Left ventricle myocardium inferior (tissue), 1 donor: Measurements from ENCODE around the gene TRIM37. TPM values are rescaled to one million over a fixed set of nuclear protein-coding genes. Genes with fewer than 3 reads are reported as not detected.

Experiments
- DNase-seq: peaks from one replicate; pipeline ENCODE4 v3.0.0-alpha.2; 2020
- H3K27ac ChIP-seq: fragments of 200-600 bp; replicated peaks from 2 replicates; pipeline ENCODE4 v1.8.0; 2021
- H3K27me3 ChIP-seq: fragments of 200-600 bp; 2 replicates; pipeline ENCODE4 v1.8.0; 2021; ENCODE audit warnings: low read depth
- H3K36me3 ChIP-seq: fragments of 200-600 bp; 2 replicates; pipeline ENCODE4 v1.8.0; 2021
- H3K4me1 ChIP-seq: fragments of 200-600 bp; 2 replicates; pipeline ENCODE4 v1.8.0; 2021
- H3K4me3 ChIP-seq: fragments of 200-600 bp; 2 replicates; pipeline ENCODE4 v1.8.0; 2021; ENCODE audit warnings: mild to moderate bottlenecking, moderate library complexity
- H3K9me3 ChIP-seq: fragments of 200-600 bp; replicated peaks from 2 replicates; pipeline ENCODE4 v1.8.0; 2021
- intact Hi-C: fragments of 100-400 bp; cut with micrococcal nuclease; formaldehyde crosslinking; loops from one replicate; pipeline ENCODE4 v1.11.0; 2022
- total RNA-seq: library from RNA; stranded (reverse); fragmentation: NEBNext Ultra II Directional; extraction: Animal tissue kit (Norgen Biotek cat#: 25700); gene quantifications from one replicate; pipeline ENCODE4 v1.2.1, GENCODE V29; 2021
- TF ChIP-seq, protein P1 (sequence below): fragments of 200-600 bp; IDR thresholded peaks from 2 replicates; pipeline ENCODE4 v1.8.0; 2021; ENCODE audit warnings: antibody characterized with exemption, mild to moderate bottlenecking, borderline replicate concordance
- donor health status: DM: no; HTN: yes; CAD: no; lungs with severe emphysema.

Gene TRIM37
- total RNA-seq, 1 donor from 2014 or later: 20.9 TPM

DNA sequence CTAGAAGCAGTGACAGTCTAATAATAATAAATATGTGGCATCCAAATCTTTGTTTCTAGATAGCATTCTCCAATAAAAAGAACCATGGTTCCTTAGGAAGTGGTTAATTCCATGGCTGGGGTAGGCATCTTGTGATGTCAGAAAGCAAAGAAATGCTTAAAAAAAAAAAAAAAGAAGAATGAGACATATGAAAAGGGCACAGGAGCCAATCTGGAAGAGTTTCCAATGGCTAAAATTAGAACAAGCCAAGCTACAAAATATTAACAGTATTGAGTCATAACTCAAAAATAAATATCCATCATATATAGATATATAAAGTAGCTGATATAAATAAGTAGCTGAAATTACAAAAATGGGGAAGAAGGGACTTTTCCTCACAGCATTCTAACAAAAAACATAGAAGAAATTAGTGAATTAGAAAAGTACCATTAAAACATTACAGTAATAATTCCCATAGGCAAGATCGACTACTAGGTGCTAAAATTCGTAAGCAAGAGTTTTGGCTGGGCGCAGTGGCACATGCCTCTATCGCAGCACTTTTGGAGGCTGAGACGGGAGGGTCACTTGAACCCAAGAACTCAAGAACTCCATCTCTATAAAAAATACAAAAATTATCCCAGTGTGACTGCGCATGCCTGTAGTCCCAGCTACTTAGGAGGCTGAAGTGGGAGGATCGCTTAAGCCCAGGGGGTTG lies 111.3 kb downstream of the TRIM37 start:
- Histone ChIP-seq H3K36me3 (peaks cover 30% of the 10 kb centered on the region), H3K9me3 (no peaks in the 10 kb centered on the region), H3K27me3 (no peaks in the 10 kb centered on the region), H3K27ac (no peak overlapping the region), H3K4me3 (no peak overlapping the region), H3K4me1 (peaks cover 23% of the 10 kb centered on the region)
- intact Hi-C loops: no loop called here
- TF ChIP-seq, protein P1, sequence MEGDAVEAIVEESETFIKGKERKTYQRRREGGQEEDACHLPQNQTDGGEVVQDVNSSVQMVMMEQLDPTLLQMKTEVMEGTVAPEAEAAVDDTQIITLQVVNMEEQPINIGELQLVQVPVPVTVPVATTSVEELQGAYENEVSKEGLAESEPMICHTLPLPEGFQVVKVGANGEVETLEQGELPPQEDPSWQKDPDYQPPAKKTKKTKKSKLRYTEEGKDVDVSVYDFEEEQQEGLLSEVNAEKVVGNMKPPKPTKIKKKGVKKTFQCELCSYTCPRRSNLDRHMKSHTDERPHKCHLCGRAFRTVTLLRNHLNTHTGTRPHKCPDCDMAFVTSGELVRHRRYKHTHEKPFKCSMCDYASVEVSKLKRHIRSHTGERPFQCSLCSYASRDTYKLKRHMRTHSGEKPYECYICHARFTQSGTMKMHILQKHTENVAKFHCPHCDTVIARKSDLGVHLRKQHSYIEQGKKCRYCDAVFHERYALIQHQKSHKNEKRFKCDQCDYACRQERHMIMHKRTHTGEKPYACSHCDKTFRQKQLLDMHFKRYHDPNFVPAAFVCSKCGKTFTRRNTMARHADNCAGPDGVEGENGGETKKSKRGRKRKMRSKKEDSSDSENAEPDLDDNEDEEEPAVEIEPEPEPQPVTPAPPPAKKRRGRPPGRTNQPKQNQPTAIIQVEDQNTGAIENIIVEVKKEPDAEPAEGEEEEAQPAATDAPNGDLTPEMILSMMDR: no peak
- DNase-seq: no peak

DNA sequence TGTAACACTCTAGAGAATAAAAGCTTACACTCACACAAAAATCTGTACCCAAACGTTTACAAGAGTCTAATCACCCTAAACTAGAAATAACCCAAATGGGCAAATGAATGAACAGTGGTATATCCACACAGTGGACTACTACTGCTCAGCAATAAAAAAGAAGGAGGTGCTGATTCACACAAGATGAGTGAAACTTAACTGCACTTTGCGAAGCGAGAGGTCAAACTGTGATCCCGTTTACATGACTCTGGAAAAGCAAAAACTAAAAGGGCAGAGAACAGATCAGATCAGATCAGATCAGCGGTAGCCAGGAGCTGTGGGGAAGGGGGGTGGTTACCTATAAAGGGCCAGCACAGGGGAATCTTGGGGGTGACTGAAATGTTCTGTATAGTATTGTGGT lies 113.4 kb downstream of the TRIM37 start:
- Histone ChIP-seq H3K27me3 (no peaks in the 10 kb centered on the region), H3K36me3 (peaks cover 10% of the 10 kb centered on the region), H3K27ac (peak overlapping the region; percentile 40), H3K9me3 (no peaks in the 10 kb centered on the region), H3K4me3 (no peak overlapping the region), H3K4me1 (peaks cover 23% of the 10 kb centered on the region)
- intact Hi-C loops: no loop called here
- DNase-seq: no peak
- TF ChIP-seq, protein P1: no peak

DNA sequence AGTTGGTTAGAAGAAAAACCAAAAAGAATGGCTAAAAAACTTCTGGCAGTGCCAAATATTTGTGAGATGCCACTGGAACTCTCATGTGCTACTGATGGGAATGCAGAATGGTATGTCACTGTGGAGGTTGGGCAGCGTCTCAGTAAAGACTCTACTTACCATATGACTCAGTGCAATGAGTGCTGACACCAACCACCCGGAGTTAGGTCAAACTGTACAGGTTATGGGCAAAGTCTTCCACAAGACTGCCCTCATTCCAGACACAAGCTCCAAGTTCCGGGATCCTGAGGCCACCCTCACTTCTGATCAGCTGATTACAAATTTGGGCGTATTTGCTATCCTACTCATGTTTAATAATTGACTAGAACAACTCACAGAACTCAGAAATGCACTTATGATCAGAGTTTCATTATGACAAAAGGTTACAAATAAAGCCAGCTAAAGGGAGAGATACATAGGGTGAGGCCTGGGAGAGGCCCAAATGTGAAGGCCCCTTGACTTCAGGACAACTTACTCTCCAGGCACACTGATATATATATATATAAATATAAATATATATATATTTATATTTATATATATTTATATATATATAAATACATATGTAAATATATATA lies 114.9 kb downstream of the TRIM37 start:
- no peak overlapping the region for H3K27ac ChIP-seq
- TF ChIP-seq, protein P1: no peak

DNA sequence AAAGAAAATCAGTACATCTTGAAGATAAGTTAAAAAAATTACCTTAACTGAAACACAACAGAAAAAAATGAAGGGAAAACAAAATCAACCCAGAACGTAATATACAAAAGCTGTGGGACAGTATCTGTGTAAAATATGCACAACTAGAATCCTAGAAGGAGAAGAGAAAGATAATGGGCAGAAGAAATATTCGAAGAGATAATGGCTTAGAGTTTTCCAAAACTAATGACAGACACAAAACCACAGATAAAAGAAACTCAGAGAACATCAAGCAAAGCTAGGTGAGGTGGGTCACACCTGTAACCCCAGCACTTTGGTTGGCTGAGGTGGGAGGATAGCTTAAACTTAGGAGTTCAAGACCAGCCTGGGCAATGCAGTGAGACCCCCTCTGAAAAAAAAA lies 117.1 kb downstream of the TRIM37 start:
- H3K36me3 ChIP-seq: no peaks in the 10 kb centered on the region
- intact Hi-C loops: no loop called here
- no peak overlapping the region for H3K4me3 ChIP-seq
- DNase-seq: no peak
- H3K9me3 ChIP-seq: no peaks in the 10 kb centered on the region
- TF ChIP-seq, protein P1: no peak
- peaks cover 14% of the 10 kb centered on the region for H3K4me1 ChIP-seq
- no peak overlapping the region for H3K27ac ChIP-seq
- H3K27me3 ChIP-seq: no peaks in the 10 kb centered on the region

More for the DNA sequence above, 114.9 kb downstream of the TRIM37 start:
- H3K9me3 ChIP-seq: no peaks in the 10 kb centered on the region
- peaks cover under 1% of the 10 kb centered on the region for H3K36me3 ChIP-seq
- DNase-seq: no peak
- no peak overlapping the region for H3K4me3 ChIP-seq
- H3K27me3 ChIP-seq: no peaks in the 10 kb centered on the region
- H3K4me1 ChIP-seq: peaks cover 23% of the 10 kb centered on the region
- intact Hi-C loops: no loop called here

DNA sequence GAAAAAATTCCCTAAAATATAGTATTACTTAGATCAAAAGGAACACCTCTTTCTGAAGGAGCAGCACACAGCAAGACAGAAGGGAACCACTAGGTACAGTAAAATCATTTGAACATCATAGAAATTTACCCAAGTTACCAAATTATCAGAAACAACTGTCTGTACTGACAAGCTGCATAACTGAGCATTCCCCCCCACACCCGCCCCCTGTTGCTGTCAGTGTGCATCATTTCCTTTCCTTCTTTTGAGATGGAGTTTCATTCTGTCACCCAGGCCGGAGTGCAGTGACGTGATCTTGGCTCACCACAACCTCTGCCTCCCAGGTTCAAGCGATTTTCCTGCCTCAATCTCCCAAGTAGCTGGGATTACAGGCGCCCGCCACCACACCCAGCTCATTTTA lies 120.7 kb downstream of the TRIM37 start:
- Histone ChIP-seq H3K36me3 (no peaks in the 10 kb centered on the region), H3K27ac (no peak overlapping the region), H3K9me3 (no peaks in the 10 kb centered on the region), H3K4me3 (no peak overlapping the region), H3K27me3 (no peaks in the 10 kb centered on the region), H3K4me1 (no peaks in the 10 kb centered on the region)
- TF ChIP-seq, protein P1: no peak
- intact Hi-C loops: no loop called here
- no peak for DNase-seq
